SK-N-SH treated with all-trans-retinoic acid at 6 μM for 48 hours (cell line): ENCODE results near the gene STRA8.

ENCODE experiments used
- ATAC-seq: fragments of 200-7000 bp; cut with Tn5 transposase; 3 replicates; pipeline ENCODE4 v1.9.1; 2020; ENCODE audit warnings: mild to moderate bottlenecking, moderate library complexity
- ARNTL ChIP-seq: fragments of 450-650 bp; formaldehyde crosslinking; IDR thresholded peaks from 2 replicates; pipeline ENCODE4 v1.5.0; 2020; ENCODE audit warnings: low read depth, mild to moderate bottlenecking, moderate library complexity, borderline replicate concordance
- BACH2 ChIP-seq: fragments of 250-450 bp; sonication (Bioruptor Pico); IDR thresholded peaks from 2 replicates; pipeline ENCODE4 v1.9.0; 2021; ENCODE audit warnings: mild to moderate bottlenecking, borderline replicate concordance
- CSDC2 ChIP-seq: fragments of 250-450 bp; sonication (Bioruptor Pico); IDR thresholded peaks from 2 replicates; pipeline ENCODE4 v1.5.0; 2020; ENCODE audit warnings: mild to moderate bottlenecking, moderate library complexity
- ESRRG ChIP-seq: fragments of 250-450 bp; sonication (Bioruptor Pico); IDR thresholded peaks from 2 replicates; pipeline ENCODE4 v1.6.1; 2021; ENCODE audit warnings: mild to moderate bottlenecking
- GLIS3 ChIP-seq: fragments of 250-450 bp; sonication (Bioruptor Pico); IDR thresholded peaks from 2 replicates; pipeline ENCODE4 v1.5.0; 2020; ENCODE audit warnings: mild to moderate bottlenecking, moderate library complexity
- ISL1 ChIP-seq: fragments of 250-450 bp; sonication (Bioruptor Pico); IDR thresholded peaks from 2 replicates; pipeline ENCODE4 v2.1.2; 2022; ENCODE audit warnings: mild to moderate bottlenecking, moderate library complexity
- OSR1 ChIP-seq: fragments of 250-450 bp; sonication (Bioruptor Pico); IDR thresholded peaks from 2 replicates; pipeline ENCODE4 v1.8.0; 2022; ENCODE audit warnings: moderate library complexity, mild to moderate bottlenecking, inconsistent platforms
- RARB ChIP-seq: fragments of 250-450 bp; sonication (Bioruptor Pico); IDR thresholded peaks from 2 replicates; pipeline ENCODE4 v1.8.0; 2021; ENCODE audit warnings: mild to moderate bottlenecking, moderate library complexity
- TCF4 ChIP-seq: fragments of 250-450 bp; sonication (Bioruptor Pico); IDR thresholded peaks from 2 replicates; pipeline ENCODE4 v1.8.0; 2021; ENCODE audit warnings: mild to moderate bottlenecking, moderate library complexity, borderline replicate concordance
- TOX ChIP-seq: fragments of 250-450 bp; sonication (Bioruptor Pico); IDR thresholded peaks from 2 replicates; pipeline ENCODE4 v1.8.0; 2021; ENCODE audit warnings: mild to moderate bottlenecking, moderate library complexity, borderline replicate concordance
- ZFP30 ChIP-seq: fragments of 450-650 bp; formaldehyde crosslinking; IDR thresholded peaks from 2 replicates; pipeline ENCODE4 v1.5.0; 2022; ENCODE audit warnings: mild to moderate bottlenecking, moderate library complexity
- ZNF70 ChIP-seq: fragments of 450-650 bp; formaldehyde crosslinking; IDR thresholded peaks from 2 replicates; pipeline ENCODE4 v1.5.0; 2020; ENCODE audit warnings: mild to moderate bottlenecking, moderate library complexity
- ZNF8 ChIP-seq: fragments of 450-650 bp; formaldehyde crosslinking; IDR thresholded peaks from 2 replicates; pipeline ENCODE4 v1.5.0; 2020; ENCODE audit warnings: mild to moderate bottlenecking, moderate library complexity
- TF ChIP-seq, protein P1 (sequence below): fragments of 250-450 bp; sonication (Bioruptor Pico); IDR thresholded peaks from 2 replicates; pipeline ENCODE4 v1.5.0; 2020; ENCODE audit warnings: mild to moderate bottlenecking, moderate library complexity
- TF ChIP-seq, protein P2 (sequence below): fragments of 250-450 bp; sonication (Bioruptor Pico); IDR thresholded peaks from 2 replicates; pipeline ENCODE4 v1.8.0; 2020; ENCODE audit warnings: mild to moderate bottlenecking, moderate library complexity, borderline replicate concordance
- TF ChIP-seq, protein P3 (sequence below): fragments of 250-450 bp; sonication (Bioruptor Pico); IDR thresholded peaks from 2 replicates; pipeline ENCODE4 v1.5.1; 2021; ENCODE audit warnings: mild to moderate bottlenecking, moderate library complexity
- TF ChIP-seq, protein P4 (sequence below): fragments of 250-450 bp; sonication (Bioruptor Pico); IDR thresholded peaks from 2 replicates; pipeline ENCODE4 v1.5.1; 2020; ENCODE audit warnings: low read depth, mild to moderate bottlenecking, moderate library complexity
- TF ChIP-seq, protein P5 (sequence below): fragments of 250-450 bp; sonication (Bioruptor Pico); IDR thresholded peaks from 2 replicates; pipeline ENCODE4 v1.8.0; 2021; ENCODE audit warnings: low read depth, mild to moderate bottlenecking, moderate library complexity, borderline replicate concordance

The STRA8 gene

DNA sequence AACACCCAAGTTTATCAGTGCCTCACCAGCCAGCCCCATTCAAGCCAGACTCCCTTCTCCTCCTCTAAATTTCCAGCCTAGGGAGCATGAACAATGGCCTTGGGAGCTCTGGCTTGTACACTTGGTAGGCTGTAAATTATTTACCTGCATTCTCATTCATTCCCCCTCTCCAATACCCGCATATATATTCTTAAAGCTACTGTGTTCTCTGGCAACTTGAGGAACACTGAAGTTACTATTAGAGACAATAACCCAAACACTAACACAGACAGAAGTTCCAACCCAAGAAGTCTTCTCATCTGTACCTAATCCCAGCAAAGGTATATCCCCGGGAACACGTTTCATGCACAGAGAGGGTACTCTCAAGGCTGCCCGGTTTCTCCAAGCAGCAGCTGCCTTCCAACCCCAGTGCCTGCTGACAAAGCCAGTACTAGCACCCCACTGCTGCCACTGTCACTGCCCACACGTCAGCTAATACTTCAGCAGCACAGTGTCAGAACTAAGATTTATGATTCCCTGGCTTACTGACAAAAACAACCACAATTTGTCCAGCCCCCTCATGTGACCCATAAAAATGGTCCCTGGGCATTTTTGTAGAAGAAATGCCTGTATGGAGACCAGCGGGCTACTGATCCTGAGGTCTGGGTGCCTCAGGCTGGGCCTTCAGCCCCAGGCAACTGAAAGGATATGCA is 25.4 kb upstream of the STRA8 start:
- TF ChIP-seq CSDC2 (no peak), ZNF8 (CRISPR knock-in tag) (no peak), ZFP30 (CRISPR knock-in tag) (no peak), OSR1 (no peak), TCF4 (no peak)
- TF ChIP-seq, protein P1, sequence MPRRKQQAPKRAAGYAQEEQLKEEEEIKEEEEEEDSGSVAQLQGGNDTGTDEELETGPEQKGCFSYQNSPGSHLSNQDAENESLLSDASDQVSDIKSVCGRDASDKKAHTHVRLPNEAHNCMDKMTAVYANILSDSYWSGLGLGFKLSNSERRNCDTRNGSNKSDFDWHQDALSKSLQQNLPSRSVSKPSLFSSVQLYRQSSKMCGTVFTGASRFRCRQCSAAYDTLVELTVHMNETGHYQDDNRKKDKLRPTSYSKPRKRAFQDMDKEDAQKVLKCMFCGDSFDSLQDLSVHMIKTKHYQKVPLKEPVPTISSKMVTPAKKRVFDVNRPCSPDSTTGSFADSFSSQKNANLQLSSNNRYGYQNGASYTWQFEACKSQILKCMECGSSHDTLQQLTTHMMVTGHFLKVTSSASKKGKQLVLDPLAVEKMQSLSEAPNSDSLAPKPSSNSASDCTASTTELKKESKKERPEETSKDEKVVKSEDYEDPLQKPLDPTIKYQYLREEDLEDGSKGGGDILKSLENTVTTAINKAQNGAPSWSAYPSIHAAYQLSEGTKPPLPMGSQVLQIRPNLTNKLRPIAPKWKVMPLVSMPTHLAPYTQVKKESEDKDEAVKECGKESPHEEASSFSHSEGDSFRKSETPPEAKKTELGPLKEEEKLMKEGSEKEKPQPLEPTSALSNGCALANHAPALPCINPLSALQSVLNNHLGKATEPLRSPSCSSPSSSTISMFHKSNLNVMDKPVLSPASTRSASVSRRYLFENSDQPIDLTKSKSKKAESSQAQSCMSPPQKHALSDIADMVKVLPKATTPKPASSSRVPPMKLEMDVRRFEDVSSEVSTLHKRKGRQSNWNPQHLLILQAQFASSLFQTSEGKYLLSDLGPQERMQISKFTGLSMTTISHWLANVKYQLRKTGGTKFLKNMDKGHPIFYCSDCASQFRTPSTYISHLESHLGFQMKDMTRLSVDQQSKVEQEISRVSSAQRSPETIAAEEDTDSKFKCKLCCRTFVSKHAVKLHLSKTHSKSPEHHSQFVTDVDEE = no peak
- TF ChIP-seq, all 23 proteins: peak for 0
- ATAC-seq = no peak

DNA sequence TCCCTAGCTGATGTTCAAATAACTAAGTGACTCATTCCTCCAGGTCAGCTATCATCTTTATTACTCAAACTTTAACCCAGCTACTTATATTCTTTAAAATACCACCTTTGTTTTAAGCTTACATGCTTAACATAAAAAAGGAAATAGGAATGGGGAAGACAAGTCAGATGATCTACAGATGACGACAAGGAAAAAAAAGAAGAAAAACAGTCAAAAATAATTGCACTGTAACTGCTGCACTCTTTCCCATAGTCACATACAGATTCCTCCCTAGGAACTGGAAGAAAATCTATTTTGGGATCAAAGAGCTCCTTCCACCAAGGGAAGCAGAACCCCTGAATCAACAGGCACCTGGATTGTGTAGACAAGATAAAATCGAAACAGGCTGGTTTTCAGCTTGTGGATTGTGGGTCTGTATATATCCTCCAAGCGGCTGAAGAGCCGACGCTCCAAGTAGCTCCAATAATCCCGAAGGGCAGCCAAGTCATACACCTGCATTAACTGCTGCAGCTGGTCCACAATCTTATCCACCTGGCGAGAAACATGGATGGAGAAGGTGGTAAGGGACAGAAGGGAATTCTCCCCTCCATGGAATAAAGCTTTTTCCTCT is 24.3 kb upstream of the STRA8 start:
- TF ChIP-seq, protein P1 = no peak
- no peak for TF ChIP-seq ESRRG
- TF ChIP-seq, protein P2, sequence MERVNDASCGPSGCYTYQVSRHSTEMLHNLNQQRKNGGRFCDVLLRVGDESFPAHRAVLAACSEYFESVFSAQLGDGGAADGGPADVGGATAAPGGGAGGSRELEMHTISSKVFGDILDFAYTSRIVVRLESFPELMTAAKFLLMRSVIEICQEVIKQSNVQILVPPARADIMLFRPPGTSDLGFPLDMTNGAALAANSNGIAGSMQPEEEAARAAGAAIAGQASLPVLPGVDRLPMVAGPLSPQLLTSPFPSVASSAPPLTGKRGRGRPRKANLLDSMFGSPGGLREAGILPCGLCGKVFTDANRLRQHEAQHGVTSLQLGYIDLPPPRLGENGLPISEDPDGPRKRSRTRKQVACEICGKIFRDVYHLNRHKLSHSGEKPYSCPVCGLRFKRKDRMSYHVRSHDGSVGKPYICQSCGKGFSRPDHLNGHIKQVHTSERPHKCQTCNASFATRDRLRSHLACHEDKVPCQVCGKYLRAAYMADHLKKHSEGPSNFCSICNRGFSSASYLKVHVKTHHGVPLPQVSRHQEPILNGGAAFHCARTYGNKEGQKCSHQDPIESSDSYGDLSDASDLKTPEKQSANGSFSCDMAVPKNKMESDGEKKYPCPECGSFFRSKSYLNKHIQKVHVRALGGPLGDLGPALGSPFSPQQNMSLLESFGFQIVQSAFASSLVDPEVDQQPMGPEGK = no peak
- no peak for ATAC-seq

DNA sequence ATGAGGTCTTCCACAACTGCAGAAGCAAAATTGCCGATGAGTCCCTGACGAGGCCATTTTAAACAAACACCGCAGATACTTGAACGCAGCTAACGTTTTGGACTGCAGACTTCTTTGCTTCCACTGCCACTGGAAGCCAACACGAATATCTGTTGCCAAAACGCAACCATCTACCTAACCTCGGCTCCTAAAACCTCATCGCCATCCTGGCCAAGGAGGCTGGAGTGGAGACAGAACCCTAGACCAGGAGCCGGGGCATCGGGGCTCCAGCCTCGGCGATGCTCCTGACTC is 22.8 kb upstream of the STRA8 start:
- TF ChIP-seq, protein P3, sequence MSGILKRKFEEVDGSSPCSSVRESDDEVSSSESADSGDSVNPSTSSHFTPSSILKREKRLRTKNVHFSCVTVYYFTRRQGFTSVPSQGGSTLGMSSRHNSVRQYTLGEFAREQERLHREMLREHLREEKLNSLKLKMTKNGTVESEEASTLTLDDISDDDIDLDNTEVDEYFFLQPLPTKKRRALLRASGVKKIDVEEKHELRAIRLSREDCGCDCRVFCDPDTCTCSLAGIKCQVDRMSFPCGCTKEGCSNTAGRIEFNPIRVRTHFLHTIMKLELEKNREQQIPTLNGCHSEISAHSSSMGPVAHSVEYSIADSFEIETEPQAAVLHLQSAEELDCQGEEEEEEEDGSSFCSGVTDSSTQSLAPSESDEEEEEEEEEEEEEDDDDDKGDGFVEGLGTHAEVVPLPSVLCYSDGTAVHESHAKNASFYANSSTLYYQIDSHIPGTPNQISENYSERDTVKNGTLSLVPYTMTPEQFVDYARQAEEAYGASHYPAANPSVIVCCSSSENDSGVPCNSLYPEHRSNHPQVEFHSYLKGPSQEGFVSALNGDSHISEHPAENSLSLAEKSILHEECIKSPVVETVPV (CRISPR knock-in tag) = no peak
- TF ChIP-seq ZNF8 (CRISPR knock-in tag) (no peak), CSDC2 (no peak), ISL1 (CRISPR knock-in tag) (no peak), RARB (CRISPR knock-in tag) (no peak), ARNTL (CRISPR knock-in tag) (no peak), ESRRG (no peak), ZNF70 (CRISPR knock-in tag) (no peak), ZFP30 (CRISPR knock-in tag) (no peak), TOX (CRISPR knock-in tag) (no peak), TCF4 (no peak), GLIS3 (CRISPR knock-in tag) (no peak), BACH2 (CRISPR knock-in tag) (no peak), OSR1 (no peak)
- TF ChIP-seq, protein P4, sequence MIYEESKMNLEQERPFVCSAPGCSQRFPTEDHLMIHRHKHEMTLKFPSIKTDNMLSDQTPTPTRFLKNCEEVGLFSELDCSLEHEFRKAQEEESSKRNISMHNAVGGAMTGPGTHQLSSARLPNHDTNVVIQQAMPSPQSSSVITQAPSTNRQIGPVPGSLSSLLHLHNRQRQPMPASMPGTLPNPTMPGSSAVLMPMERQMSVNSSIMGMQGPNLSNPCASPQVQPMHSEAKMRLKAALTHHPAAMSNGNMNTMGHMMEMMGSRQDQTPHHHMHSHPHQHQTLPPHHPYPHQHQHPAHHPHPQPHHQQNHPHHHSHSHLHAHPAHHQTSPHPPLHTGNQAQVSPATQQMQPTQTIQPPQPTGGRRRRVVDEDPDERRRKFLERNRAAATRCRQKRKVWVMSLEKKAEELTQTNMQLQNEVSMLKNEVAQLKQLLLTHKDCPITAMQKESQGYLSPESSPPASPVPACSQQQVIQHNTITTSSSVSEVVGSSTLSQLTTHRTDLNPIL (CRISPR knock-in tag) = no peak
- TF ChIP-seq, protein P2 = no peak
- TF ChIP-seq, protein P1 = no peak
- TF ChIP-seq, protein P5, sequence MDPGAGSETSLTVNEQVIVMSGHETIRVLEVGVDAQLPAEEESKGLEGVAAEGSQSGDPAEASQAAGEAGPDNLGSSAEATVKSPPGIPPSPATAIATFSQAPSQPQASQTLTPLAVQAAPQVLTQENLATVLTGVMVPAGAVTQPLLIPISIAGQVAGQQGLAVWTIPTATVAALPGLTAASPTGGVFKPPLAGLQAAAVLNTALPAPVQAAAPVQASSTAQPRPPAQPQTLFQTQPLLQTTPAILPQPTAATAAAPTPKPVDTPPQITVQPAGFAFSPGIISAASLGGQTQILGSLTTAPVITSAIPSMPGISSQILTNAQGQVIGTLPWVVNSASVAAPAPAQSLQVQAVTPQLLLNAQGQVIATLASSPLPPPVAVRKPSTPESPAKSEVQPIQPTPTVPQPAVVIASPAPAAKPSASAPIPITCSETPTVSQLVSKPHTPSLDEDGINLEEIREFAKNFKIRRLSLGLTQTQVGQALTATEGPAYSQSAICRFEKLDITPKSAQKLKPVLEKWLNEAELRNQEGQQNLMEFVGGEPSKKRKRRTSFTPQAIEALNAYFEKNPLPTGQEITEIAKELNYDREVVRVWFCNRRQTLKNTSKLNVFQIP = no peak
- peak; percentile 39 for ATAC-seq
